ENCODE data around the gene RFTN2.
"Not testable (repeated sequence)": the region's sequence is repeated elsewhere in the genome, so short reads cannot be mapped to it uniquely, and the experiment has no call there.

RFTN2 gene

DNA sequence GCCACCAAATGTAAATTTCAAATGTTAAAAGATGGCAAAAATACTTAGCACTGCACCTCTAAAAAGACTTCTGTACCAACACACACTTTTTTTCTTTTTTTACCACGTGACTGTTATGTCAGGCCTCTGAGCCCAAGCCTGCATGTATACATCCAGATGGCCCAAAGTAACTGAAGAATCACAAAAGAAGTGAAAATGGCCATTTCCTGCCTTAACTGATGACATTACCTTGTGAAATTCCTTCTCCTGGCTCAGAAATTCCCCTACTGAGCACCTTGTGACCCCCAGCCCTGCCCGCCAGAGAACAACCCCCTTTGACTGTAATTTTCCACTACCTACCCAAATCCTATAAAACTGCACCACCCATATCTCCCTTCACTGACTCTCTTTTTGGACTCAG, 97.1 kb downstream of the RFTN2 start:
- DNase-seq = peak; percentile 79
- not testable (repeated sequence) for H3K36me3 ChIP-seq (replicated peaks; ENCODE audit: insufficient read depth, low read length); H3K9ac ChIP-seq (ENCODE audit: low read length); H4K20me1 ChIP-seq (ENCODE audit: insufficient read depth, low read length); H2AFZ ChIP-seq (ENCODE audit: low read length); H3K9me2 ChIP-seq (replicated peaks; ENCODE audit: insufficient read depth, low read length); H3K79me2 ChIP-seq (ENCODE audit: low read length); H3K4me2 ChIP-seq (ENCODE audit: low read depth, low read length); H3F3A ChIP-seq (ENCODE audit: insufficient read depth, low read length); H3K27me3 ChIP-seq (replicated peaks; ENCODE audit: insufficient read depth, low read length); H3K9me3 ChIP-seq (replicated peaks; ENCODE audit: insufficient read depth, low read length); H3K4me3 ChIP-seq (ENCODE audit: low read length)
- H3K4me1 ChIP-seq (ENCODE audit: low read length) = peaks cover 17% of the 10 kb centered on the region
- peak overlapping the region; percentile 23; the same call in 1 of the 2 replicates for H3K27ac ChIP-seq (ENCODE audit: low read length)

GRCh38 chr2:197577446-197577845, 97.9 kb downstream of the RFTN2 start:
- Histone ChIP-seq H3K36me3 (replicated peaks; ENCODE audit: insufficient read depth, low read length) (no peaks in the 10 kb centered on the region), H3K9me3 (replicated peaks; ENCODE audit: insufficient read depth, low read length) (no peaks in the 10 kb centered on the region), H3K4me1 (ENCODE audit: low read length) (peaks cover 17% of the 10 kb centered on the region), H3K9ac (ENCODE audit: low read length) (no peak overlapping the region), H3K4me2 (ENCODE audit: low read depth, low read length) (no peak overlapping the region), H3K27ac (ENCODE audit: low read length) (no peak overlapping the region), H3K4me3 (ENCODE audit: low read length) (no peak overlapping the region), H2AFZ (ENCODE audit: low read length) (no peak overlapping the region), H3K27me3 (replicated peaks; ENCODE audit: insufficient read depth, low read length) (no peaks in the 10 kb centered on the region), H3K9me2 (replicated peaks; ENCODE audit: insufficient read depth, low read length) (no peaks in the 10 kb centered on the region), H3F3A (ENCODE audit: insufficient read depth, low read length) (peaks cover 5% of the 10 kb centered on the region; the same call in 1 of the 2 replicates), H4K20me1 (ENCODE audit: insufficient read depth, low read length) (no peaks in the 10 kb centered on the region), H3K79me2 (ENCODE audit: low read length) (no peaks in the 10 kb centered on the region)
- TF ChIP-seq EZH2phosphoT487 (IDR thresholded peaks at IDR 0.05; ENCODE audit: low read length) (no peak), CTCF (IDR thresholded peaks at IDR 0.05; ENCODE audit: low read length) (no peak), EZH2 (optimal IDR thresholded peaks at IDR 0.05; ENCODE audit: low read depth, low read length) (no peak)
- no peak for DNase-seq

DNA sequence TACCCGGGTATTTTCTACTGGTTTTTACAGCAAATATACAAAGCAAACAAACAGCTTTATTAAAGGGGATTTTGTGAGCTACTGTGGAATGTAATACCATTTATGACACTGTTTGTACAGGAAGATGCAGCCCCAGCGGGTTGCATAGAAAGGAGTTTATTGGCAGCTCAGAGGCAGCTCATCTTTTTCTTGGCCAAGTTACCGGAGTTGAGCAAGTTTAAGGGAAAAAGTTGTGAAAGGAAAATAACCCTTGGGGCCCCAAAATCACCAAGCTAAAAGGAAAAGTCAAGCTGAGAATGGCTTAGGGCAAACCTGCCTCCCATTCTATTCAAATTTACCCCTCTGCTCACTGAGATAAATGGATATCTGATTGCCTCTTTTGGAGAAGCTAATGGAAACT, 98.8 kb downstream of the RFTN2 start:
- no peak overlapping the region for H3K9ac ChIP-seq (ENCODE audit: low read length)
- no peaks in the 10 kb centered on the region for H4K20me1 ChIP-seq (ENCODE audit: insufficient read depth, low read length)
- H3K9me3 ChIP-seq (replicated peaks; ENCODE audit: insufficient read depth, low read length) = no peaks in the 10 kb centered on the region
- H2AFZ ChIP-seq (ENCODE audit: low read length) = no peak overlapping the region
- no peak overlapping the region for H3K27ac ChIP-seq (ENCODE audit: low read length)
- H3F3A ChIP-seq (ENCODE audit: insufficient read depth, low read length) = peaks cover 5% of the 10 kb centered on the region; the same call in 1 of the 2 replicates
- H3K9me2 ChIP-seq (replicated peaks; ENCODE audit: insufficient read depth, low read length) = no peaks in the 10 kb centered on the region
- peaks cover 17% of the 10 kb centered on the region for H3K4me1 ChIP-seq (ENCODE audit: low read length)
- H3K4me3 ChIP-seq (ENCODE audit: low read length) = no peak overlapping the region
- H3K36me3 ChIP-seq (replicated peaks; ENCODE audit: insufficient read depth, low read length) = no peaks in the 10 kb centered on the region
- no peak overlapping the region for H3K4me2 ChIP-seq (ENCODE audit: low read depth, low read length)
- H3K27me3 ChIP-seq (replicated peaks; ENCODE audit: insufficient read depth, low read length) = no peaks in the 10 kb centered on the region
- no peaks in the 10 kb centered on the region for H3K79me2 ChIP-seq (ENCODE audit: low read length)
- no peak for DNase-seq
- TF ChIP-seq EZH2phosphoT487 (IDR thresholded peaks at IDR 0.05; ENCODE audit: low read length) (no peak), EZH2 (optimal IDR thresholded peaks at IDR 0.05; ENCODE audit: low read depth, low read length) (no peak), CTCF (IDR thresholded peaks at IDR 0.05; ENCODE audit: low read length) (no peak)

DNA sequence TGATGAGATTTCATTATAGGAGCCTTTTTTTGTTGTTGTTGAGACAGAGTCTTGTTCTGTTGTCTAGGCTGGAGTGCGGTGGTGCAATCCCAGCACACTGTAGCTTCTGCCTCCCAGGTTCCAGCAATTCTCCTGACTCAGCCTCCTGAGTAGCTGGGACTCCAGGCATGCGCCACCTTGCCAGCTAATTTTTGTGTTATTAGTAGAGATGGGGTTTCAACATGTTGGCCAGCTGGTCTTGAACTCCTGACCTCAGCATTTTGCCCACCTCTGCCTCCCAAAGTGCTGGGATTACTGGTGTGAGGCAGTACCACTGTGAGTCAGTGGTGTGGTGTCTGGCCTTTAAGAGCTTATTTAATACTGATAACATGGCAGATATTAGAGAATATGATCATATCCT, 99.4 kb downstream of the RFTN2 start:
- Histone ChIP-seq H3K4me2 (ENCODE audit: low read depth, low read length) (no peak overlapping the region), H3K9me3 (replicated peaks; ENCODE audit: insufficient read depth, low read length) (no peaks in the 10 kb centered on the region), H3K4me3 (ENCODE audit: low read length) (no peak overlapping the region), H3F3A (ENCODE audit: insufficient read depth, low read length) (peaks cover 5% of the 10 kb centered on the region; the same call in 1 of the 2 replicates), H3K9ac (ENCODE audit: low read length) (no peak overlapping the region), H2AFZ (ENCODE audit: low read length) (no peak overlapping the region), H3K36me3 (replicated peaks; ENCODE audit: insufficient read depth, low read length) (no peaks in the 10 kb centered on the region), H3K27me3 (replicated peaks; ENCODE audit: insufficient read depth, low read length) (no peaks in the 10 kb centered on the region), H4K20me1 (ENCODE audit: insufficient read depth, low read length) (no peaks in the 10 kb centered on the region), H3K27ac (ENCODE audit: low read length) (no peak overlapping the region), H3K9me2 (replicated peaks; ENCODE audit: insufficient read depth, low read length) (no peaks in the 10 kb centered on the region), H3K79me2 (ENCODE audit: low read length) (no peaks in the 10 kb centered on the region), H3K4me1 (ENCODE audit: low read length) (peaks cover 17% of the 10 kb centered on the region)
- TF ChIP-seq EZH2phosphoT487 (IDR thresholded peaks at IDR 0.05; ENCODE audit: low read length) = no peak
- no peak for TF ChIP-seq CTCF (IDR thresholded peaks at IDR 0.05; ENCODE audit: low read length)
- no peak for TF ChIP-seq EZH2 (optimal IDR thresholded peaks at IDR 0.05; ENCODE audit: low read depth, low read length)
- no peak for DNase-seq
